CD4-positive, alpha-beta T cell treated with Interleukin-17A for 4 hours (primary cell): ENCODE results near the gene ARPC2.
A peak's percentile ranks its signal among the peaks of the same experiment; 100 is the strongest.

ENCODE experiments used
- DNase-seq: peaks from one replicate; pipeline ENCODE4 v3.0.0-alpha.2; 2020; ENCODE audit warnings: mixed read lengths

The ARPC2 gene

GRCh38 chr2:218217360-218218267 lies 625 bp downstream of the ARPC2 start:
- peak; percentile 68 for DNase-seq

GRCh38 chr2:218218268-218219185 lies 1.5 kb downstream of the ARPC2 start:
- DNase-seq = peak; percentile 51

- DNase-seq = no peak
These were observed 2.9 kb downstream of the ARPC2 start for GRCh38 chr2:218219934-218220333.

- DNase-seq = peak; percentile 46
These were observed 4.0 kb downstream of the ARPC2 start for GRCh38 chr2:218221000-218221399.

GRCh38 chr2:218223046-218223445 lies 6.1 kb downstream of the ARPC2 start:
- peak; percentile 52 for DNase-seq

GRCh38 chr2:218224186-218224585 lies 7.2 kb downstream of the ARPC2 start:
- no peak for DNase-seq

GRCh38 chr2:218226903-218227302 lies 9.9 kb downstream of the ARPC2 start:
- DNase-seq = no peak

GRCh38 chr2:218228366-218229090 lies 11.5 kb downstream of the ARPC2 start:
- DNase-seq = no peak

- DNase-seq = peak; percentile 60
These were observed 12.2 kb downstream of the ARPC2 start for GRCh38 chr2:218229239-218229638.

GRCh38 chr2:218229851-218230250 lies 12.9 kb downstream of the ARPC2 start:
- DNase-seq = peak; percentile 44

GRCh38 chr2:218230882-218231281 lies 13.9 kb downstream of the ARPC2 start:
- DNase-seq = peak; percentile 29

- no peak for DNase-seq
These were observed 16.6 kb downstream of the ARPC2 start for GRCh38 chr2:218233543-218233942.

- no peak for DNase-seq
These were observed 17.5 kb downstream of the ARPC2 start for GRCh38 chr2:218234521-218234920.

GRCh38 chr2:218235017-218235416 lies 18.0 kb downstream of the ARPC2 start:
- DNase-seq = no peak

GRCh38 chr2:218236829-218237228 lies 19.8 kb downstream of the ARPC2 start:
- no peak for DNase-seq

GRCh38 chr2:218238887-218239286 lies 21.9 kb downstream of the ARPC2 start:
- no peak for DNase-seq

GRCh38 chr2:218244204-218244603 lies 27.2 kb downstream of the ARPC2 start:
- no peak for DNase-seq

- no peak for DNase-seq
These were observed 27.7 kb downstream of the ARPC2 start for GRCh38 chr2:218244665-218245064.

- DNase-seq = no peak
These were observed 28.2 kb downstream of the ARPC2 start for GRCh38 chr2:218245214-218245613.

GRCh38 chr2:218249691-218250090 lies 32.7 kb downstream of the ARPC2 start:
- no peak for DNase-seq

- DNase-seq = no peak
These were observed 35.7 kb downstream of the ARPC2 start for GRCh38 chr2:218252509-218253231.

- no peak for DNase-seq
These were observed 36.2 kb downstream of the ARPC2 start for GRCh38 chr2:218253232-218253625.
